HEK293 (cell line): Measurements from ENCODE around the gene STIP1.

Experiments used
- CTCF ChIA-PET: fragments of 350-600 bp; formaldehyde crosslinking; extraction: SDS; loops from one replicate; lab custom pipeline; 2021; ENCODE audit warnings: antibody characterized with exemption; lab: Yijun Ruan, JAX
- POLR2A ChIA-PET: fragments of 300-600 bp; formaldehyde crosslinking; extraction: SDS; loops from one replicate; lab custom pipeline; 2020; ENCODE audit warnings: antibody characterized with exemption, inconsistent platforms; lab: Yijun Ruan, JAX
- H3K27ac ChIP-seq: fragments of 200-500 bp; sonication (Bioruptor generic); 2 replicates; pipeline ENCODE4 v1.5.1; 2014; ENCODE audit warnings: low read depth, low read length, control low read depth, inconsistent platforms; ENCODE audit errors: extremely low read depth
- H3K36me3 ChIP-seq, 2 experiments: fragments of 200-500 bp in 1 of 2; sonication (Bioruptor generic) in 1 of 2; 1 replicate in 1 of 2; 2 replicates in 1 of 2; pipeline ENCODE4 v1.5.1; 2014 to 2017; ENCODE audit warnings: inconsistent platforms in 2 of 2, low read length in 2 of 2; ENCODE audit not compliant: control insufficient read depth in 2 of 2, insufficient read depth in 1 of 2
- H3K4me1 ChIP-seq: fragments of 200-500 bp; sonication (Bioruptor generic); 2 replicates; pipeline ENCODE4 v1.5.1; 2014; ENCODE audit warnings: mild to moderate bottlenecking, low read length, inconsistent platforms; ENCODE audit not compliant: control insufficient read depth, insufficient read depth
- H3K4me3 ChIP-seq: 2 replicates; pipeline ENCODE4 v1.5.1; 2011; ENCODE audit warnings: low read depth, mild to moderate bottlenecking, control low read depth, low read length, moderate library complexity
- H3K9me3 ChIP-seq: fragments of 200-500 bp; sonication (Bioruptor generic); 2 replicates; pipeline ENCODE4 v1.5.1; 2014; ENCODE audit warnings: low read depth, low read length, inconsistent platforms; ENCODE audit not compliant: control insufficient read depth, insufficient read depth
- BCL11A ChIP-seq: fragments of 450-650 bp; formaldehyde crosslinking; IDR thresholded peaks from 2 replicates; pipeline ENCODE4 v1.5.1; 2016; ENCODE audit warnings: low read depth, missing biosample characterization, missing genetic modification characterization
- BCL11B ChIP-seq: fragments of 450-650 bp; formaldehyde crosslinking; IDR thresholded peaks from 2 replicates; pipeline ENCODE4 v1.5.1; 2016; ENCODE audit warnings: low read depth, missing biosample characterization, missing genetic modification characterization
- GLI2 ChIP-seq: fragments of 450-650 bp; formaldehyde crosslinking; IDR thresholded peaks from 2 replicates; pipeline ENCODE4; 2017; ENCODE audit warnings: missing biosample characterization, missing genetic modification characterization, low read depth, borderline replicate concordance
- GLIS1 ChIP-seq: fragments of 450-650 bp; formaldehyde crosslinking; IDR thresholded peaks from 2 replicates; pipeline ENCODE4 v1.5.1; 2016; ENCODE audit warnings: missing biosample characterization, missing genetic modification characterization
- GLIS2 ChIP-seq: fragments of 450-650 bp; formaldehyde crosslinking; IDR thresholded peaks from 2 replicates; pipeline ENCODE4 v1.5.1; 2016; ENCODE audit warnings: missing biosample characterization, missing genetic modification characterization
- KLF1 ChIP-seq: fragments of 450-650 bp; formaldehyde crosslinking; IDR thresholded peaks from 2 replicates; pipeline ENCODE4 v1.5.1; 2016; ENCODE audit warnings: missing biosample characterization, missing genetic modification characterization
- MZF1 ChIP-seq: fragments of 450-650 bp; formaldehyde crosslinking; IDR thresholded peaks from 2 replicates; pipeline ENCODE4 v1.5.1; 2017; ENCODE audit warnings: missing biosample characterization, missing genetic modification characterization, borderline replicate concordance
- REPIN1 ChIP-seq: fragments of 450-650 bp; formaldehyde crosslinking; IDR thresholded peaks from 2 replicates; pipeline ENCODE4 v1.5.1; 2017; ENCODE audit warnings: missing biosample characterization, missing genetic modification characterization, low read depth
- SP7 ChIP-seq: fragments of 450-650 bp; formaldehyde crosslinking; IDR thresholded peaks from 2 replicates; pipeline ENCODE4 v1.5.1; 2016; ENCODE audit warnings: missing biosample characterization, missing genetic modification characterization
- ZBTB48 ChIP-seq: fragments of 450-650 bp; formaldehyde crosslinking; IDR thresholded peaks from 2 replicates; pipeline ENCODE4 v1.5.1; 2016; ENCODE audit warnings: missing biosample characterization, missing genetic modification characterization
- ZFHX2 ChIP-seq: fragments of 450-650 bp; formaldehyde crosslinking; conservative IDR thresholded peaks from 2 replicates; pipeline ENCODE4 v1.5.1; 2016; ENCODE audit warnings: missing biosample characterization, missing genetic modification characterization
- ZFP37 ChIP-seq: fragments of 450-650 bp; formaldehyde crosslinking; IDR thresholded peaks from 2 replicates; pipeline ENCODE4 v1.5.1; 2016; ENCODE audit warnings: missing biosample characterization, missing genetic modification characterization
- ZIC2 ChIP-seq: fragments of 450-650 bp; formaldehyde crosslinking; IDR thresholded peaks from 2 replicates; pipeline ENCODE4 v1.5.1; 2016; ENCODE audit warnings: missing biosample characterization, missing genetic modification characterization
- ZNF10 ChIP-seq: fragments of 450-650 bp; formaldehyde crosslinking; IDR thresholded peaks from 2 replicates; pipeline ENCODE4 v1.5.1; 2017; ENCODE audit warnings: missing biosample characterization, missing genetic modification characterization
- ZNF121 ChIP-seq: fragments of 450-650 bp; formaldehyde crosslinking; IDR thresholded peaks from 2 replicates; pipeline ENCODE4 v1.5.1; 2016; ENCODE audit warnings: missing biosample characterization, missing genetic modification characterization
- ZNF169 ChIP-seq: fragments of 450-650 bp; formaldehyde crosslinking; IDR thresholded peaks from 2 replicates; pipeline ENCODE4 v1.5.1; 2016; ENCODE audit warnings: missing biosample characterization, missing genetic modification characterization
- ZNF202 ChIP-seq: fragments of 450-650 bp; formaldehyde crosslinking; IDR thresholded peaks from 2 replicates; pipeline ENCODE4 v1.5.1; 2016; ENCODE audit warnings: missing biosample characterization, missing genetic modification characterization, borderline replicate concordance
- ZNF223 ChIP-seq: fragments of 450-650 bp; formaldehyde crosslinking; IDR thresholded peaks from 2 replicates; pipeline ENCODE4 v1.5.1; 2016; ENCODE audit warnings: missing biosample characterization, missing genetic modification characterization
- ZNF23 ChIP-seq: fragments of 450-650 bp; formaldehyde crosslinking; IDR thresholded peaks from 2 replicates; pipeline ENCODE4 v1.5.1; 2016; ENCODE audit warnings: missing biosample characterization, missing genetic modification characterization, borderline replicate concordance
- ZNF24 ChIP-seq: fragments of 450-650 bp; formaldehyde crosslinking; IDR thresholded peaks from 2 replicates; pipeline ENCODE4 v1.5.1; 2016; ENCODE audit warnings: missing biosample characterization, missing genetic modification characterization
- ZNF292 ChIP-seq: fragments of 450-650 bp; formaldehyde crosslinking; IDR thresholded peaks from 2 replicates; pipeline ENCODE4 v1.5.1; 2016; ENCODE audit warnings: low read depth, missing biosample characterization, missing genetic modification characterization, borderline replicate concordance
- ZNF324 ChIP-seq: fragments of 450-650 bp; formaldehyde crosslinking; IDR thresholded peaks from 2 replicates; pipeline ENCODE4 v1.5.1; 2016; ENCODE audit warnings: missing biosample characterization, missing genetic modification characterization
- ZNF529 ChIP-seq: fragments of 450-650 bp; formaldehyde crosslinking; IDR thresholded peaks from 2 replicates; pipeline ENCODE4 v1.5.1; 2017; ENCODE audit warnings: missing genetic modification characterization, missing biosample characterization; ENCODE audit not compliant: insufficient replicate concordance
- ZNF548 ChIP-seq: fragments of 450-650 bp; formaldehyde crosslinking; IDR thresholded peaks from 2 replicates; pipeline ENCODE4 v1.5.1; 2016; ENCODE audit warnings: missing biosample characterization, missing genetic modification characterization
- ZNF560 ChIP-seq: fragments of 450-650 bp; formaldehyde crosslinking; IDR thresholded peaks from 2 replicates; pipeline ENCODE4 v1.5.1; 2017; ENCODE audit warnings: missing biosample characterization, missing genetic modification characterization, borderline replicate concordance
- ZNF677 ChIP-seq: fragments of 450-650 bp; IDR thresholded peaks from 2 replicates; pipeline ENCODE4 v1.5.0; 2018; ENCODE audit warnings: missing biosample characterization, mild to moderate bottlenecking, missing genetic modification characterization, moderate library complexity
- ZNF830 ChIP-seq: fragments of 450-650 bp; IDR thresholded peaks from 2 replicates; pipeline ENCODE4 v1.5.0; 2018; ENCODE audit warnings: missing biosample characterization, missing genetic modification characterization, low read depth, mild to moderate bottlenecking, moderate library complexity
- ZNF837 ChIP-seq: fragments of 450-650 bp; formaldehyde crosslinking; IDR thresholded peaks from 2 replicates; pipeline ENCODE4 v1.5.1; 2016; ENCODE audit warnings: missing biosample characterization, missing genetic modification characterization
- TF ChIP-seq, protein P1 (sequence below): fragments of 450-650 bp; formaldehyde crosslinking; IDR thresholded peaks from 2 replicates; pipeline ENCODE4 v1.5.1; 2017; ENCODE audit warnings: missing biosample characterization, missing genetic modification characterization
- TF ChIP-seq, protein P2 (sequence below): fragments of 450-650 bp; formaldehyde crosslinking; IDR thresholded peaks from 2 replicates; pipeline ENCODE4 v1.5.1; 2016; ENCODE audit warnings: missing biosample characterization, missing genetic modification characterization
- TF ChIP-seq, protein P3 (sequence below): fragments of 450-650 bp; formaldehyde crosslinking; IDR thresholded peaks from 2 replicates; pipeline ENCODE4 v1.5.1; 2016; ENCODE audit warnings: missing biosample characterization, missing genetic modification characterization

The STIP1 gene

DNA sequence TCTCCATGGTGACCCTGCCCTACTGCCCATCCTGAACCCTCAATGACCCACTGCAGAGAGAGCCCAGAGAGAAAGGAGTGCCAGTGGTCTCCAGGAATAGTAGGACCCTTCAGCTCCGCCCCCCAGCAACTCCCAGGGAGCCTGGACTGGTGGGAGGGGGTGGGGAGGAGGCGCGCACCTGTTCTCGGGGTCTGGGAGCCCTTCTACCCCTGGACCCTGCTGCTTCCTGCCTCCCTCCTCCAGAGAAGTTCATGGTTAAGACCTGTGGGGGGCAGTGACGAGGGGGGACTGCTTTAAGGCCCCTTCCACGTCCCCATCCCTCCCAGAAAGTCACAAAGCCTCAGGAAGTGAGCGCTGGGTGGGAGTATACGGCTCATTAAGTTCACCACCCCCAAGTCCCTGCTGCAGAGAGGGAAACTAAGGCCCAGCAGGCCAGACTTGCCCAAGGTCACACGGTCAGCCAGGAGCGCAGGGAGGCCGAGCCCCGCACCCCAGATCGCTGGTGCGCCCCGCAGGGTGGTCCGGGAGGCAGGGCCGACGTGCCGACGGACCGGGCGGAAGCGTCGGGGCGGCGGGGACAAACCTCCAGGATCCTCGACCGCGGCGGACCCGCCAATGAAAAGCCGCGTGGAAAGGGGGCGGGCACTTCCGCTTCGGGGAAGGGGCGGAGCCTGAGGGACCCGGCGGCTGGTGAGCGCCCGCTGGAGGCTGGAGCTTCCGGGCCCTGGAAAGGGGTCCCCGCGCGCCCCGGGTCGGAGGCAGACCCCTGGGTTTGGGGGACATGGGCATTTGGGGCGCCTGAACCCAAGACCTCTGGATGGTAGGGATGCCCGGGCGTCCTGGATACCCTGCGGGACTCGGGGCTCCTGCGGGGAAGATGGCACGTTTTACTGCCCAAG, 39.9 kb downstream of the STIP1 start, which contains the start of the genes NUDT22 and TRPT1 (continued):
- TF ChIP-seq GLI2 (tag by site-specific recombination) (no peak), MZF1 (no peak), ZNF292 (tag by site-specific recombination) (no peak), ZNF202 (tag by site-specific recombination) (no peak), ZNF169 (tag by site-specific recombination) (no peak), BCL11A (tag by site-specific recombination) (no peak), ZNF560 (tag by site-specific recombination) (no peak), ZNF830 (tag by site-specific recombination) (no peak), ZNF223 (tag by site-specific recombination) (no peak), ZNF24 (tag by site-specific recombination) (no peak), REPIN1 (tag by site-specific recombination) (no peak), ZNF837 (tag by site-specific recombination) (no peak), ZNF324 (tag by site-specific recombination) (no peak), ZFP37 (tag by site-specific recombination) (no peak), ZNF548 (no peak), ZNF677 (tag by site-specific recombination) (no peak), ZNF23 (tag by site-specific recombination) (no peak), BCL11B (tag by site-specific recombination) (no peak), SP7 (tag by site-specific recombination) (no peak), ZNF529 (no peak), ZNF121 (tag by site-specific recombination) (no peak)
- TF ChIP-seq, protein P1, sequence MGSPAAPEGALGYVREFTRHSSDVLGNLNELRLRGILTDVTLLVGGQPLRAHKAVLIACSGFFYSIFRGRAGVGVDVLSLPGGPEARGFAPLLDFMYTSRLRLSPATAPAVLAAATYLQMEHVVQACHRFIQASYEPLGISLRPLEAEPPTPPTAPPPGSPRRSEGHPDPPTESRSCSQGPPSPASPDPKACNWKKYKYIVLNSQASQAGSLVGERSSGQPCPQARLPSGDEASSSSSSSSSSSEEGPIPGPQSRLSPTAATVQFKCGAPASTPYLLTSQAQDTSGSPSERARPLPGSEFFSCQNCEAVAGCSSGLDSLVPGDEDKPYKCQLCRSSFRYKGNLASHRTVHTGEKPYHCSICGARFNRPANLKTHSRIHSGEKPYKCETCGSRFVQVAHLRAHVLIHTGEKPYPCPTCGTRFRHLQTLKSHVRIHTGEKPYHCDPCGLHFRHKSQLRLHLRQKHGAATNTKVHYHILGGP, result no peak

DNA sequence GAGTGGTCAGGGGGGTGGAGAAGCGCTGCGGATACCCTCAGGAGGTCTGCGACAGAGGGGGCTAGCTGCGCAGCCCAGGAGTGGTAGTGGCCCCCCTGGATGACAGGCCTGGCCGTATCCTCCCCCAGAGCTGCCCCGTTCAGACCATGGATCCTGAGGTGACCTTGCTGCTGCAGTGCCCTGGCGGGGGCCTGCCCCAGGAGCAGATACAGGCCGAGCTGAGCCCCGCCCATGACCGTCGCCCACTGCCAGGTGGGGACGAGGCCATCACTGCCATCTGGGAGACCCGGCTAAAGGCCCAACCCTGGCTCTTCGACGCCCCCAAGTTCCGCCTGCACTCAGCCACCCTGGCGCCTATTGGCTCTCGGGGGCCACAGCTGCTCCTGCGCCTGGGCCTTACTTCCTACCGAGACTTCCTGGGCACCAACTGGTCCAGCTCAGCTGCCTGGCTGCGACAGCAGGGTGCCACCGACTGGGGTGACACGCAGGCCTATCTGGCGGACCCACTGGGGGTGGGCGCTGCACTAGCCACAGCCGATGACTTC, 40.6 kb downstream of the STIP1 start:
- Histone ChIP-seq H3K4me3 (peak overlapping the region; percentile 77), H3K36me3 (peaks cover 0 to 17% of the 10 kb centered on the region in 2 experiments; a peak in 1 of 3 replicates), H3K27ac (peak overlapping the region; percentile 30; the same call in 1 of the 2 replicates), H3K9me3 (no peaks in the 10 kb centered on the region), H3K4me1 (peaks cover 3% of the 10 kb centered on the region; the same call in 1 of the 2 replicates)
- TF ChIP-seq ZFHX2 (tag by site-specific recombination) (peak; percentile 49; the same call in 1 of the 2 replicates), KLF1 (tag by site-specific recombination) (peak; percentile 45; the same call in 1 of the 2 replicates), ZNF10 (no peak), ZBTB48 (tag by site-specific recombination) (peak; percentile 32; the same call in 1 of the 2 replicates), GLIS1 (peak; percentile 84), ZIC2 (tag by site-specific recombination) (peak; percentile 35; the same call in 1 of the 2 replicates), GLIS2 (tag by site-specific recombination) (peak; percentile 82)
- TF ChIP-seq, protein P2, sequence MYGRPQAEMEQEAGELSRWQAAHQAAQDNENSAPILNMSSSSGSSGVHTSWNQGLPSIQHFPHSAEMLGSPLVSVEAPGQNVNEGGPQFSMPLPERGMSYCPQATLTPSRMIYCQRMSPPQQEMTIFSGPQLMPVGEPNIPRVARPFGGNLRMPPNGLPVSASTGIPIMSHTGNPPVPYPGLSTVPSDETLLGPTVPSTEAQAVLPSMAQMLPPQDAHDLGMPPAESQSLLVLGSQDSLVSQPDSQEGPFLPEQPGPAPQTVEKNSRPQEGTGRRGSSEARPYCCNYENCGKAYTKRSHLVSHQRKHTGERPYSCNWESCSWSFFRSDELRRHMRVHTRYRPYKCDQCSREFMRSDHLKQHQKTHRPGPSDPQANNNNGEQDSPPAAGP (tag by site-specific recombination), result no peak
- TF ChIP-seq, protein P3, sequence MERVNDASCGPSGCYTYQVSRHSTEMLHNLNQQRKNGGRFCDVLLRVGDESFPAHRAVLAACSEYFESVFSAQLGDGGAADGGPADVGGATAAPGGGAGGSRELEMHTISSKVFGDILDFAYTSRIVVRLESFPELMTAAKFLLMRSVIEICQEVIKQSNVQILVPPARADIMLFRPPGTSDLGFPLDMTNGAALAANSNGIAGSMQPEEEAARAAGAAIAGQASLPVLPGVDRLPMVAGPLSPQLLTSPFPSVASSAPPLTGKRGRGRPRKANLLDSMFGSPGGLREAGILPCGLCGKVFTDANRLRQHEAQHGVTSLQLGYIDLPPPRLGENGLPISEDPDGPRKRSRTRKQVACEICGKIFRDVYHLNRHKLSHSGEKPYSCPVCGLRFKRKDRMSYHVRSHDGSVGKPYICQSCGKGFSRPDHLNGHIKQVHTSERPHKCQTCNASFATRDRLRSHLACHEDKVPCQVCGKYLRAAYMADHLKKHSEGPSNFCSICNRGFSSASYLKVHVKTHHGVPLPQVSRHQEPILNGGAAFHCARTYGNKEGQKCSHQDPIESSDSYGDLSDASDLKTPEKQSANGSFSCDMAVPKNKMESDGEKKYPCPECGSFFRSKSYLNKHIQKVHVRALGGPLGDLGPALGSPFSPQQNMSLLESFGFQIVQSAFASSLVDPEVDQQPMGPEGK (tag by site-specific recombination), result peak; percentile 43; the same call in 1 of the 2 replicates
- CTCF ChIA-PET, result interaction anchor here (0.6 to 1.9 kb wide), 6 partner anchors 22 to 389 kb away, joined by 3 to 10 read pairs (median 4); no protein-coding TSS in a partner anchor
- POLR2A ChIA-PET, result interaction anchor here (0.7 to 3.5 kb wide), 19 partner anchors 10 to 552 kb away, joined by 3 to 29 read pairs (median 5); partner anchors contain the start of genes ESRRA, FKBP2, PLCB3 and PPP1R14B
